Lower leg skin (tissue), 4 donors: ENCODE measurements around the gene TLE3. TPM values are rescaled to one million over a fixed set of nuclear protein-coding genes. Genes with fewer than 3 reads are reported as not detected.

Experiments used
- DNase-seq, 2 donors: peaks; one replicate each; pipeline ENCODE4 v3.0.0-alpha.2; 2019; ENCODE audit warnings: low spot score in 2 of 2
- H3K4me3 ChIP-seq: fragments of 200-600 bp; sonication (generic); 2 replicates; pipeline ENCODE4 v1.5.1; 2017; ENCODE audit warnings: mild to moderate bottlenecking, low read depth; ENCODE audit not compliant: poor library complexity, severe bottlenecking
- POLR2A ChIP-seq, 2 donors: fragments of 450-650 bp; IDR thresholded peaks; one replicate each; pipeline ENCODE4 v1.6.1; 2016 to 2017; ENCODE audit warnings: antibody characterized with exemption in 2 of 2, mild to moderate bottlenecking in 1 of 2, moderate library complexity in 1 of 2
- WGBS, 2 donors: methylation state at CpG; one replicate each; pipeline ENCODE4 v1.1.5; 2018; 5-methylcytosine and 5-hydroxymethylcytosine counted together
- intact Hi-C: fragments of 100-400 bp; cut with DNase I; formaldehyde crosslinking; loops from one replicate; pipeline ENCODE4 v1.15.0; 2023; ENCODE audit warnings: low total_unique reads
- total RNA-seq, 4 donors: library from RNA; depleted of rRNA; stranded (reverse); fragments of >200 nt; gene quantifications; one replicate each; pipeline ENCODE4 v1.1.0, GENCODE V29; 2016
- TF ChIP-seq, protein P1 (sequence below), 3 donors: fragments of 450-650 bp; IDR thresholded peaks; one replicate each; pipeline ENCODE4 v1.5.1; 2016; ENCODE audit warnings: antibody characterized with exemption in 3 of 3, mild to moderate bottlenecking in 3 of 3, moderate library complexity in 2 of 3

Gene TLE3
- total RNA-seq, 4 donors from 2014 or later, result 95.7 to 136 (median 124) TPM

DNA sequence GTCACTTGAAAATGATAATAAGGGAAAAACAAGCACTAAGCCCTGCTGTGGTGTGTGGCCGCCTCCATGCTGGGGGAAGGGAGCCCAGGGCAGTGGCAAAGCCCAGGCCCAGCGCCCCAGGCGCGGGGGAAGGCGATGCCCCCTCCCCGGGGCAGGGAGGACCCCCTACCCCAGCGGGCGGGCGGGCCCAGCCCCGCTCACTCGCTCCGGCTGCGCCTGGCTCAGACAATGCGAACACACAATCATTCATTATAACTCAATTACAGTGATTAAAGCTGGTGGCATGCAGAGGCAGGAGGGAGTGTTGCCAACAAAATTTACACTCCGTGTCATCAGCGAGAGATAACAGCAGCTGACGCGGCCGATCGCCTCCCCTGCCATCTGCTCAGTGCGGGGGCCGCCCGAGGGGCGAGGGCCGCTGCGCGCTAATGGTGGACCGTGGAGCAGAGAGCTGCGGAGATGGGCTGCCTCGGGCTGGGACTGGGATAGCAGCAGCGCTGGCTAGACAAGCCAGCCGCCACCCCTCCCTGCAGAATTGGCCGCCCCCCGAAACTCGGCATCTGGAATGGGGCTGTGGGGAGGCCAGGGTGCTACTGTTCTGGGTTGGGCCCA is 64.1 kb downstream of the TLE3 start:
- H3K4me3 ChIP-seq, result no peak overlapping the region
- no peak for DNase-seq
- intact Hi-C loops, result no loop called here
- WGBS, 2 donors, result 5 to 34% methylated on average over 32 to 33 of the region's 35 CpGs
- no peak for TF ChIP-seq POLR2A (IDR thresholded peaks at IDR 0.05)
- TF ChIP-seq, protein P1, sequence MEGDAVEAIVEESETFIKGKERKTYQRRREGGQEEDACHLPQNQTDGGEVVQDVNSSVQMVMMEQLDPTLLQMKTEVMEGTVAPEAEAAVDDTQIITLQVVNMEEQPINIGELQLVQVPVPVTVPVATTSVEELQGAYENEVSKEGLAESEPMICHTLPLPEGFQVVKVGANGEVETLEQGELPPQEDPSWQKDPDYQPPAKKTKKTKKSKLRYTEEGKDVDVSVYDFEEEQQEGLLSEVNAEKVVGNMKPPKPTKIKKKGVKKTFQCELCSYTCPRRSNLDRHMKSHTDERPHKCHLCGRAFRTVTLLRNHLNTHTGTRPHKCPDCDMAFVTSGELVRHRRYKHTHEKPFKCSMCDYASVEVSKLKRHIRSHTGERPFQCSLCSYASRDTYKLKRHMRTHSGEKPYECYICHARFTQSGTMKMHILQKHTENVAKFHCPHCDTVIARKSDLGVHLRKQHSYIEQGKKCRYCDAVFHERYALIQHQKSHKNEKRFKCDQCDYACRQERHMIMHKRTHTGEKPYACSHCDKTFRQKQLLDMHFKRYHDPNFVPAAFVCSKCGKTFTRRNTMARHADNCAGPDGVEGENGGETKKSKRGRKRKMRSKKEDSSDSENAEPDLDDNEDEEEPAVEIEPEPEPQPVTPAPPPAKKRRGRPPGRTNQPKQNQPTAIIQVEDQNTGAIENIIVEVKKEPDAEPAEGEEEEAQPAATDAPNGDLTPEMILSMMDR (IDR thresholded peaks at IDR 0.05), result no peak

DNA sequence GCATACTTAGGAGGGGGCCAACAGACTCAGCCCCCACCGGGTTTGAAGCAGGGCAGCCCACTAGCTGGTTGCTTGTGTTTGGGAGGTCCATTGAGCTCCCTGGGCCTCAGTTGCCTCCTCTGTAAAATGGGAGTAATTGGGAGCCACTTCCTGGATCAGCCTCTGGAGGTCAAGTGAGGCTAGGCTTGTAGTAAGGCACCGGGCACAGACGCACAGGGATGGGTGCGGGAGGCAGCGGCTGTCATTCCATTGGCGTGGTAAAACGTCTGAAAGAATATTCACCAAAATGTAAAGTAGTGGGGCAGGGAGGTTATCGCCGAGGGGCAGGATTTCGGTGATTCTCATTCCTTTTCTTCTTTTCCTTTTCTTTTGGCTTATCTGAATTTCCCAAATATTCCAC is 64.6 kb downstream of the TLE3 start:
- no peak for DNase-seq
- TF ChIP-seq POLR2A (IDR thresholded peaks at IDR 0.05), result no peak
- TF ChIP-seq, protein P1 (IDR thresholded peaks at IDR 0.05), result no peak
- intact Hi-C loops, result no loop called here
- 50 to 51% methylated on average over 10 of the region's 10 CpGs for WGBS, 2 donors
- H3K4me3 ChIP-seq, result no peak overlapping the region

DNA sequence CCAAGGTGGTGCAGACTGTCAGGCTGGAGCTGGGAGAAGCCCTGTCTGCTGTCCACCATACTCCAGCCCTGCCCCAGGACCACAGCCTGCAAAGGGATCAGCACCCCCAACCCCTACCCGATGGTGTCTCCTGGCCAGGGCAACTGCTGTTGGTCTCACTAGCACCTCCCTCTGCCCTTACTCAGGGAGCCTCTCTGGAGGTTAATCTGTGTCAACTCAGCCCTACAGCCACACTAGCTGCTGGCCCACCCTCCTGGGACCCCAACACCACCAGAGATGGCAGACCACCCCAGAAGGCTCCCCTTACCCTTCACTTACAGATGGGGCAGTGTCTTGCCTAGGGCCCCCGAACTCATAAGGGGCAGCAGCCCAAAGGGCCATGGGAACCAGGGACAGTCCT is 65.2 kb downstream of the TLE3 start:
- WGBS, 2 donors, result 82 to 88% methylated on average over 2 of the region's 2 CpGs
- TF ChIP-seq POLR2A (IDR thresholded peaks at IDR 0.05), result no peak
- TF ChIP-seq, protein P1 (IDR thresholded peaks at IDR 0.05), result no peak
- intact Hi-C loops, result no loop called here
- DNase-seq, result no peak
- no peak overlapping the region for H3K4me3 ChIP-seq

DNA sequence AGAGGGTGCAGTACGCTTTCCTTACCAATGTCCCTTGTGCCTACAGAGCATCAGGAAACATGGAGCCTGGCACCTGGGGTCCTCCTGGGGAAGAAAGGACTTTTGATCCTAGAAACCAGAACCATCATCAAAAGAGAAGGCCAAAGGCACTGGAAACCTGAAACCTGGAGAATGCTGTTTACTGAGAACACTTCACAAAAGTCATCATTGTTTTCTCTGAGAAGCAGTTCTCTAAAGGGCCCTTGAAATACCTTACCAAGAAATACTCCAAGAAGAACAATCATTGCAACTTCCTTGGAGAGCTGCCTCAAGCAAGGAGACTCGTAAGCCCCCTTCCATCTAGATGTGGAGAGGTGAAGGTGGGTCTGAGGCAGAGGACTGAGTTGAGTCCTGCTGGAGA is 66.0 kb downstream of the TLE3 start:
- intact Hi-C loops, result no loop called here
- 95 to 98% methylated on average over 2 of the region's 2 CpGs for WGBS, 2 donors
- no peak for DNase-seq
- TF ChIP-seq POLR2A (IDR thresholded peaks at IDR 0.05), result no peak
- TF ChIP-seq, protein P1 (IDR thresholded peaks at IDR 0.05), result no peak
- no peak overlapping the region for H3K4me3 ChIP-seq

DNA sequence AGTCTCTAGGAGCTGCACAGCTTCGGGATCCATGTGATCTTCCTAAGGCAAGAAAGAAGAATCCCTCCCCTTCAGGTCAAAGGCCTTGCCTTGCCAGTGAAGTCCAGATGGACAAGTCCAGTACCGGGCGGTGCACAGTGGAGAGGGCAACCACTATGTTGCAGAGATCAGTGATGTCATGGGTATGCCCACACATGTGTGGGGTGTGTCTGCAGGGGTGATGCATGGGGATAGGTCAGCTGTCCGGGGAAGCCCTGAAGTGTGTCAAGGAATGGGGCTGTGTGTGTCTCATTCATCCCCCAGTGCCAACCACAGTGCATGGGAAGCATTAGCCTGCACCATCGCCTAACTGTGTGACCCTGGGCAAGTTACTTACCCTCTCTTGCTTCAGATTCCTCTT is 66.5 kb downstream of the TLE3 start:
- 96 to 98% methylated on average over 5 of the region's 5 CpGs for whole genome bisulfite sequencing, 2 donors
- no peak for DNase-seq
- TF ChIP-seq, protein P1 (IDR thresholded peaks at IDR 0.05), result no peak
- no peak for TF ChIP-seq POLR2A (IDR thresholded peaks at IDR 0.05)
- no peak overlapping the region for H3K4me3 ChIP-seq
- intact Hi-C loops, result no loop called here

DNA sequence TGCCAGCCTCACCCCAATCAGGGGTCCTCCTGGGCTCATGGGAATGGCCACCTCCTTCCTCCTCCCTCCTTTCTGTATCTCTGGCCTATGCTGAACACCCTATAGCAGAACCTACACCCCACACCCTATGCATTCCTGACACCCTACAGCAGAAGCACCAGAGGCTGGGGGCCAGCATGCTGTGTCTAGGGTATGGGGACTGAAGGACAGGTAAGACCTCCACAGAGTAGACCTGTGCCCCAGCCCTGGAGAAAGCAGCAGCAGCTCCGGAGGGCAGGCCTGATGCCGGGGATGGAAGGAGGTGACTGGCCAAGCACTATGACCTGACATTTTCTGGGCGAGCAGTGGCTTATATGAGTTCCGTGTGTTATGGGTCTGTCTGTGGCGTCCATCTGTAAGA is 66.9 kb downstream of the TLE3 start:
- TF ChIP-seq POLR2A (IDR thresholded peaks at IDR 0.05), result no peak
- TF ChIP-seq, protein P1 (IDR thresholded peaks at IDR 0.05), result no peak
- intact Hi-C loops, result no loop called here
- 95 to 99% methylated on average over 3 to 5 of the region's 5 CpGs for WGBS, 2 donors
- H3K4me3 ChIP-seq, result no peak overlapping the region
- no peak for DNase-seq
